ENCODE measurements around the gene MC1R.
"Not testable (repeated sequence)": the region's sequence is repeated elsewhere in the genome, so short reads cannot be mapped to it uniquely, and the experiment has no call there.

- not testable (repeated sequence) for TF ChIP-seq CTCF (conservative IDR thresholded peaks at IDR 0.05; ENCODE audit: low read depth, low read length); EZH2 (IDR thresholded peaks at IDR 0.05; ENCODE audit: borderline replicate concordance, low read depth, low read length, poor library complexity, severe bottlenecking)
Observed at GRCh38 chr16:89934019-89934418, 15.4 kb downstream of the MC1R start.
